Panc1 (cell line): ENCODE measurements around the gene THTPA. TPM values are rescaled to one million over a fixed set of nuclear protein-coding genes. Genes with fewer than 3 reads are reported as not detected.

Source experiments
- ATAC-seq: fragments of 200-7000 bp; cut with Tn5 transposase; 2 replicates; pipeline ENCODE4 v1.9.1; 2020; ENCODE audit warnings: mild to moderate bottlenecking, moderate library complexity
- BruUV-seq: library from RNA; stranded (reverse); fragments of 400-500 nt; replicated peaks from 2 replicates; lab custom pipeline; 2021; lab: Mats Ljungman, UMichigan
- CTCF ChIA-PET: fragments of 300-600 bp; sonication (Branson Sonifier 250); formaldehyde crosslinking; loops from one replicate; lab custom pipeline; 2022; ENCODE audit warnings: antibody characterized with exemption; lab: Charles Lee
- POLR2A ChIA-PET: fragments of 300-600 bp; sonication (Branson Sonifier 250); formaldehyde crosslinking; loops from one replicate; lab custom pipeline; 2022; ENCODE audit warnings: antibody characterized with exemption; lab: Charles Lee
- DNase-seq: peaks from one replicate; pipeline ENCODE4 v3.0.0-alpha.2; 2010; ENCODE audit warnings: low read depth, low spot score
- H3K27ac ChIP-seq: 2 replicates; pipeline ENCODE4 v1.5.1; 2011; ENCODE audit warnings: mild to moderate bottlenecking, low read length, inconsistent platforms
- H3K27me3 ChIP-seq: fragments of 200-500 bp; sonication (Bioruptor generic); 2 replicates; pipeline ENCODE4 v1.6.0; 2014; ENCODE audit warnings: low read length, inconsistent platforms; ENCODE audit not compliant: control insufficient read depth, insufficient read depth
- H3K36me3 ChIP-seq: fragments of 200-500 bp; sonication (Bioruptor generic); 2 replicates; pipeline ENCODE4 v1.5.1; 2014; ENCODE audit warnings: inconsistent platforms, mild to moderate bottlenecking, low read length, moderate library complexity; ENCODE audit not compliant: control insufficient read depth, insufficient read depth
- H3K4me1 ChIP-seq: 2 replicates; pipeline ENCODE4 v1.5.1; 2011; ENCODE audit warnings: inconsistent platforms, mild to moderate bottlenecking, low read length, moderate library complexity; ENCODE audit not compliant: control insufficient read depth, insufficient read depth
- H3K4me3 ChIP-seq, 2 experiments: 2 replicates each; pipeline ENCODE4 v1.5.1; 2011 to 2012; ENCODE audit warnings: low read depth in 2 of 2, low read length in 2 of 2, mild to moderate bottlenecking in 2 of 2, inconsistent platforms in 1 of 2, moderate library complexity in 1 of 2
- H3K9me3 ChIP-seq: fragments of 200-500 bp; sonication (Bioruptor generic); 2 replicates; pipeline ENCODE4 v1.5.1; 2014; ENCODE audit warnings: low read depth, mild to moderate bottlenecking, inconsistent platforms, low read length, moderate library complexity; ENCODE audit not compliant: control insufficient read depth, insufficient read depth
- POLR2AphosphoS5 ChIP-seq: IDR thresholded peaks from 2 replicates; pipeline ENCODE4 v1.6.1; 2012; ENCODE audit warnings: mild to moderate bottlenecking, low read depth, low read length, moderate library complexity
- SIN3A ChIP-seq: IDR thresholded peaks from 2 replicates; pipeline ENCODE4 v1.6.1; 2012; ENCODE audit warnings: low read depth, mild to moderate bottlenecking, low read length, moderate library complexity, borderline replicate concordance; ENCODE audit not compliant: insufficient read depth
- TCF7L2 ChIP-seq: IDR thresholded peaks from 2 replicates; pipeline ENCODE4 v1.6.1; 2011; ENCODE audit warnings: mild to moderate bottlenecking, low read depth, low read length, inconsistent platforms
- in situ Hi-C: cut with HindIII; loops from 2 replicates; pipeline ENCODE4 v1.10.0; 2016; ENCODE audit warnings: low sequenced_read_pairs, low pct_unique_long_range_greater_than_20kb
- intact Hi-C: fragments of 100-400 bp; cut with micrococcal nuclease; formaldehyde crosslinking; loops from one replicate; pipeline ENCODE4 v1.10.0; 2022; ENCODE audit not compliant: unreplicated experiment
- total RNA-seq: library from RNA; stranded (reverse); gene quantifications from one replicate; pipeline ENCODE4 v1.2.1, GENCODE V29; 2021; ENCODE audit not compliant: unreplicated experiment
- TF ChIP-seq, protein P1 (sequence below): fragments of 450-650 bp; IDR thresholded peaks from 2 replicates; pipeline ENCODE4 v1.5.1; 2017; ENCODE audit warnings: mild to moderate bottlenecking
- TF ChIP-seq, protein P2 (sequence below), 2 experiments: IDR thresholded peaks; 2 replicates each; pipeline ENCODE4 v1.6.1; 2011 to 2012; ENCODE audit warnings: low read depth in 2 of 2, control low read depth in 1 of 2, low read length in 1 of 2, mild to moderate bottlenecking in 1 of 2, moderate library complexity in 1 of 2; ENCODE audit not compliant: insufficient read depth in 1 of 2

The THTPA gene
- total RNA-seq, 1 experiment from 2014 or later, result 13.3 TPM

DNA sequence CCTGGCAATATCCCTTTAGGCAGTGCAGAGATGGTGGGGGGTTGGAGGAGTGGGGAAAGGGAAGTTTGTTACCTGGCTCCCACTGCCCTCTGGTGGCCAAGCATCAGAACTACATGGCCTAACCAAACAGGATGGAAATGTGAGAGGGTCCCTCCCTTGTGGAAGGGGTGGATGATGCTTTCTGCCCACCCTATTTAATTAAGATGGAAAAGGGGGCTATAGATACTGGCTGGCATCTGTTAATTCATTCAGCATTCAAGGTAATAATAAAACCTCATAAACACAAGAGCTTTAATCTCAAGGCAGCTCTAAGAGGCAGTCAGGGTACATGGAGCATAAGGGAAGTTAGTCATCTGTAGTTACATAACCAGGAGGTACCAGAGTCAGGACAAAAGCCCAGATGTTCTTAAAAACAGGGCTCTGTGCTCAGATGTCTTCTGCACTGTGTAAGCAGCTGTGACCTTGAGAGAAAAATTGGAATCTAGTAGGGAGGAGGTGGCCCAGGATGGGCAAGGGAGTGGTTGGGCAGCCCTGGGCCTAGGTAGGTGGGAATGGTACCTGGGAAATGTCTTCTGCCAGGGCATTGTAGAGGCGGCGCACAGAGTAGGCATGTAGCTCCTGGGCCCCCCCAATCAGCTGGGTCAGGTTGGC lies 6.9 kb downstream of the THTPA start:
- intact Hi-C loops (no loop called here), in situ Hi-C loops (no loop called here)
- Histone ChIP-seq H3K9me3 (no peaks in the 10 kb centered on the region), H3K36me3 (no peaks in the 10 kb centered on the region), H3K4me3 (no peak overlapping the region), H3K27me3 (no peaks in the 10 kb centered on the region), H3K27ac (no peak overlapping the region), H3K4me1 (no peaks in the 10 kb centered on the region; the same call in none of the 2 replicates)
- TF ChIP-seq, protein P1, sequence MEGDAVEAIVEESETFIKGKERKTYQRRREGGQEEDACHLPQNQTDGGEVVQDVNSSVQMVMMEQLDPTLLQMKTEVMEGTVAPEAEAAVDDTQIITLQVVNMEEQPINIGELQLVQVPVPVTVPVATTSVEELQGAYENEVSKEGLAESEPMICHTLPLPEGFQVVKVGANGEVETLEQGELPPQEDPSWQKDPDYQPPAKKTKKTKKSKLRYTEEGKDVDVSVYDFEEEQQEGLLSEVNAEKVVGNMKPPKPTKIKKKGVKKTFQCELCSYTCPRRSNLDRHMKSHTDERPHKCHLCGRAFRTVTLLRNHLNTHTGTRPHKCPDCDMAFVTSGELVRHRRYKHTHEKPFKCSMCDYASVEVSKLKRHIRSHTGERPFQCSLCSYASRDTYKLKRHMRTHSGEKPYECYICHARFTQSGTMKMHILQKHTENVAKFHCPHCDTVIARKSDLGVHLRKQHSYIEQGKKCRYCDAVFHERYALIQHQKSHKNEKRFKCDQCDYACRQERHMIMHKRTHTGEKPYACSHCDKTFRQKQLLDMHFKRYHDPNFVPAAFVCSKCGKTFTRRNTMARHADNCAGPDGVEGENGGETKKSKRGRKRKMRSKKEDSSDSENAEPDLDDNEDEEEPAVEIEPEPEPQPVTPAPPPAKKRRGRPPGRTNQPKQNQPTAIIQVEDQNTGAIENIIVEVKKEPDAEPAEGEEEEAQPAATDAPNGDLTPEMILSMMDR, result peak; percentile 90
- no peak for TF ChIP-seq SIN3A
- ChIA-PET POLR2A (no interaction called here), CTCF (interaction anchor here (0.7 kb wide), 1 partner anchor 260 kb away, joined by 3 read pairs; no protein-coding TSS in a partner anchor)
- BruUV-seq, result no TSS peak
- ATAC-seq (no peak), DNase-seq (no peak)

- no peak for ATAC-seq
- CTCF ChIA-PET, result interaction anchor here (0.7 kb wide), 1 partner anchor 261 kb away, joined by 3 read pairs; no protein-coding TSS in a partner anchor
- Histone ChIP-seq H3K4me1 (peaks cover 5% of the 10 kb centered on the region), H3K27me3 (no peaks in the 10 kb centered on the region), H3K9me3 (no peaks in the 10 kb centered on the region), H3K36me3 (no peaks in the 10 kb centered on the region), H3K4me3 (no peak overlapping the region), H3K27ac (no peak overlapping the region)
- POLR2A ChIA-PET, result no interaction called here
- no peak for DNase-seq
- intact Hi-C loops (no loop called here), in situ Hi-C loops (no loop called here)
- TF ChIP-seq SIN3A, result no peak
- no peak for TF ChIP-seq TCF7L2
- TF ChIP-seq, protein P1, result no peak
- no peak for TF ChIP-seq POLR2AphosphoS5
- TF ChIP-seq, protein P2, sequence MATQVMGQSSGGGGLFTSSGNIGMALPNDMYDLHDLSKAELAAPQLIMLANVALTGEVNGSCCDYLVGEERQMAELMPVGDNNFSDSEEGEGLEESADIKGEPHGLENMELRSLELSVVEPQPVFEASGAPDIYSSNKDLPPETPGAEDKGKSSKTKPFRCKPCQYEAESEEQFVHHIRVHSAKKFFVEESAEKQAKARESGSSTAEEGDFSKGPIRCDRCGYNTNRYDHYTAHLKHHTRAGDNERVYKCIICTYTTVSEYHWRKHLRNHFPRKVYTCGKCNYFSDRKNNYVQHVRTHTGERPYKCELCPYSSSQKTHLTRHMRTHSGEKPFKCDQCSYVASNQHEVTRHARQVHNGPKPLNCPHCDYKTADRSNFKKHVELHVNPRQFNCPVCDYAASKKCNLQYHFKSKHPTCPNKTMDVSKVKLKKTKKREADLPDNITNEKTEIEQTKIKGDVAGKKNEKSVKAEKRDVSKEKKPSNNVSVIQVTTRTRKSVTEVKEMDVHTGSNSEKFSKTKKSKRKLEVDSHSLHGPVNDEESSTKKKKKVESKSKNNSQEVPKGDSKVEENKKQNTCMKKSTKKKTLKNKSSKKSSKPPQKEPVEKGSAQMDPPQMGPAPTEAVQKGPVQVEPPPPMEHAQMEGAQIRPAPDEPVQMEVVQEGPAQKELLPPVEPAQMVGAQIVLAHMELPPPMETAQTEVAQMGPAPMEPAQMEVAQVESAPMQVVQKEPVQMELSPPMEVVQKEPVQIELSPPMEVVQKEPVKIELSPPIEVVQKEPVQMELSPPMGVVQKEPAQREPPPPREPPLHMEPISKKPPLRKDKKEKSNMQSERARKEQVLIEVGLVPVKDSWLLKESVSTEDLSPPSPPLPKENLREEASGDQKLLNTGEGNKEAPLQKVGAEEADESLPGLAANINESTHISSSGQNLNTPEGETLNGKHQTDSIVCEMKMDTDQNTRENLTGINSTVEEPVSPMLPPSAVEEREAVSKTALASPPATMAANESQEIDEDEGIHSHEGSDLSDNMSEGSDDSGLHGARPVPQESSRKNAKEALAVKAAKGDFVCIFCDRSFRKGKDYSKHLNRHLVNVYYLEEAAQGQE (IDR thresholded peaks at IDR 0.05; ENCODE audit: insufficient read depth in 1 of 2, low read depth in 2 of 2, low read length in 1 of 2), result no peak
- BruUV-seq, result no TSS peak
These were observed 7.6 kb downstream of the THTPA start for GRCh38 chr14:23563473-23564180.
